Measurements from ENCODE around the gene BLACAT1. TPM values are rescaled to one million over a fixed set of nuclear protein-coding genes. Genes with fewer than 3 reads are reported as not detected.

BLACAT1 gene
- total and polyA plus RNA-seq, 7 donors: 0.36 to 0.51 TPM; not detected in 5

- Histone ChIP-seq H3K27ac (no peak overlapping the region), H3K36me3 (no peaks in the 10 kb centered on the region), H3K4me1 (peaks cover 0 to 7% (median 6%) of the 10 kb centered on the region in 4 donors), H3K4me3 (no peak overlapping the region), H3K9me3 (peaks cover 0 to 3% (median 0%) of the 10 kb centered on the region in 4 donors), H3K27me3 (peaks cover 0 to 42% (median 5%) of the 10 kb centered on the region in 3 donors)
- intact Hi-C loops (cut with DNase I): no loop called here
- 93 to 97% methylated on average over 1 of the region's 1 CpG for WGBS, 2 donors
- no peak for DNase-seq
- TF ChIP-seq EP300 (IDR thresholded peaks at IDR 0.05): no peak
- no peak for TF ChIP-seq CTCF (IDR thresholded peaks at IDR 0.05)
- no peak for TF ChIP-seq POLR2A (IDR thresholded peaks at IDR 0.05)
- no peak for TF ChIP-seq POLR2AphosphoS5 (IDR thresholded peaks at IDR 0.05)
Observed at GRCh38 chr1:205475855-205476254, 20.0 kb upstream of the BLACAT1 start.

DNA sequence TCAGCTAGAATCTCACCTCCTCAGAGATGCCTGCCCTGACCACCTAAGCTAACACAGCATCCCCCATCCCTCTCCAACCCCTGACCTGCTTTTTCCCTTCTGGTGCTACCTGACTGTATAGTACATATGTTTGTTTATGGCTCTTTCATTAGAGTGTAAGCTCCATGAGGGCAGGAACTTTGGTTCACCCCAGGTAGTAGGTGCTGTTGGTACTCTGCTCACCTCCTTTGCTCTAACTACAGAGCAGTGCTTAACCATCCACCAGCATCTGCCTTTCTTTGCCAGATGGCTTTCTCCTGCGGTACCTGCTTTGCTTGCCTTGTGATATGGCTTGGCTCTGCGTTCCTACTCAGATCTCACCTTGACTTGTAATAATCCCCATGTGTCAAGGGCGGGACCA lies 18.7 kb upstream of the BLACAT1 start:
- Histone ChIP-seq H3K27ac (no peak overlapping the region), H3K9me3 (peaks cover 0 to 3% (median 0%) of the 10 kb centered on the region in 4 donors), H3K36me3 (no peaks in the 10 kb centered on the region), H3K27me3 (peaks cover 0 to 35% (median 0%) of the 10 kb centered on the region in 3 donors), H3K4me1 (peaks cover 0 to 7% (median 6%) of the 10 kb centered on the region in 4 donors), H3K4me3 (no peak overlapping the region)
- no peak for DNase-seq
- WGBS, 2 donors: 95 to 97% methylated on average over 3 of the region's 3 CpGs
- intact Hi-C loops (cut with DNase I): no loop called here
- no peak for TF ChIP-seq POLR2A (IDR thresholded peaks at IDR 0.05)
- no peak for TF ChIP-seq POLR2AphosphoS5 (IDR thresholded peaks at IDR 0.05)
- TF ChIP-seq CTCF (IDR thresholded peaks at IDR 0.05): no peak
- TF ChIP-seq EP300 (IDR thresholded peaks at IDR 0.05): no peak

DNA sequence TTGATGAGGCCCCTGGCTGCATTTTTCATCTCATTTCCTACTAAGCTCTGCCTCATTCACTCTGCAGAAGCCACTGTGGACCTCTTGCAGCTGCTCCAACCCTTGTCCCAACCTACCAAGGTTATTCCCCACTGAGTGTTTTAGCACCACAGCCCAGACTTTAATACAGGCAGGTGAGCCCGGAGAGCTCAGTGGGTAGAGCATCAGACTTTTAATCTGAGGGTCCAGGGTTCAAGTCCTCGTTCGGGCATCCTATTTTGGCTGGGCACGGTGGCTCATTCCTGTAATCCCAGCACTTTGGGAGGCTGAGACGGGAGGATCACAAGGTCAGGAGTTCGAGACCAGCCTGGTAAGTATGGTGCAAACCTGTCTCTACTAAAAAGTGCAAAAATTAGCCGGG lies 18.1 kb upstream of the BLACAT1 start:
- no peaks in the 10 kb centered on the region for H3K36me3 ChIP-seq
- peaks cover 0 to 3% (median 0%) of the 10 kb centered on the region in 4 donors for H3K9me3 ChIP-seq
- intact Hi-C loops (cut with DNase I): no loop called here
- H3K27me3 ChIP-seq: peaks cover 0 to 35% (median 0%) of the 10 kb centered on the region in 3 donors
- TF ChIP-seq EP300 (IDR thresholded peaks at IDR 0.05): no peak
- TF ChIP-seq CTCF (IDR thresholded peaks at IDR 0.05): no peak
- no peak for TF ChIP-seq POLR2A (IDR thresholded peaks at IDR 0.05)
- TF ChIP-seq POLR2AphosphoS5 (IDR thresholded peaks at IDR 0.05): no peak
- H3K4me1 ChIP-seq: peaks cover 0 to 7% (median 6%) of the 10 kb centered on the region in 4 donors
- no peak overlapping the region for H3K4me3 ChIP-seq
- 92% methylated on average over 7 of the region's 7 CpGs for WGBS, 2 donors
- no peak overlapping the region for H3K27ac ChIP-seq
- DNase-seq: no peak

GRCh38 chr1:205473475-205473874 lies 17.6 kb upstream of the BLACAT1 start:
- Histone ChIP-seq H3K27ac (no peak overlapping the region), H3K36me3 (no peaks in the 10 kb centered on the region), H3K4me1 (peaks cover 0 to 7% (median 6%) of the 10 kb centered on the region in 4 donors), H3K27me3 (peaks cover 0 to 35% (median 0%) of the 10 kb centered on the region in 3 donors), H3K4me3 (no peak overlapping the region), H3K9me3 (peaks cover 0 to 3% (median 0%) of the 10 kb centered on the region in 4 donors)
- DNase-seq: no peak
- no peak for TF ChIP-seq POLR2A (IDR thresholded peaks at IDR 0.05)
- TF ChIP-seq POLR2AphosphoS5 (IDR thresholded peaks at IDR 0.05): no peak
- no peak for TF ChIP-seq EP300 (IDR thresholded peaks at IDR 0.05)
- no peak for TF ChIP-seq CTCF (IDR thresholded peaks at IDR 0.05)
- WGBS, 2 donors: 42 to 46% methylated on average over 4 of the region's 4 CpGs
- intact Hi-C loops (cut with DNase I): no loop called here
